ENCODE measurements around the gene PTGES2.

Gene PTGES2

GRCh38 chr9:128144239-128145181, 17.0 kb upstream of the PTGES2 start:
- H2AFZ ChIP-seq (ENCODE audit: low read length), result no peak overlapping the region
- no peak overlapping the region for H3K4me3 ChIP-seq (ENCODE audit: low read length)
- peaks cover 12% of the 10 kb centered on the region; the same call in 1 of the 2 replicates for H3K27me3 ChIP-seq (replicated peaks; ENCODE audit: insufficient read depth, low read length)
- TF ChIP-seq, protein P1, sequence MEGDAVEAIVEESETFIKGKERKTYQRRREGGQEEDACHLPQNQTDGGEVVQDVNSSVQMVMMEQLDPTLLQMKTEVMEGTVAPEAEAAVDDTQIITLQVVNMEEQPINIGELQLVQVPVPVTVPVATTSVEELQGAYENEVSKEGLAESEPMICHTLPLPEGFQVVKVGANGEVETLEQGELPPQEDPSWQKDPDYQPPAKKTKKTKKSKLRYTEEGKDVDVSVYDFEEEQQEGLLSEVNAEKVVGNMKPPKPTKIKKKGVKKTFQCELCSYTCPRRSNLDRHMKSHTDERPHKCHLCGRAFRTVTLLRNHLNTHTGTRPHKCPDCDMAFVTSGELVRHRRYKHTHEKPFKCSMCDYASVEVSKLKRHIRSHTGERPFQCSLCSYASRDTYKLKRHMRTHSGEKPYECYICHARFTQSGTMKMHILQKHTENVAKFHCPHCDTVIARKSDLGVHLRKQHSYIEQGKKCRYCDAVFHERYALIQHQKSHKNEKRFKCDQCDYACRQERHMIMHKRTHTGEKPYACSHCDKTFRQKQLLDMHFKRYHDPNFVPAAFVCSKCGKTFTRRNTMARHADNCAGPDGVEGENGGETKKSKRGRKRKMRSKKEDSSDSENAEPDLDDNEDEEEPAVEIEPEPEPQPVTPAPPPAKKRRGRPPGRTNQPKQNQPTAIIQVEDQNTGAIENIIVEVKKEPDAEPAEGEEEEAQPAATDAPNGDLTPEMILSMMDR (IDR thresholded peaks at IDR 0.05; ENCODE audit: low read length), result no peak
- TF ChIP-seq EZH2phosphoT487 (IDR thresholded peaks at IDR 0.05; ENCODE audit: low read length) (no peak), EZH2 (optimal IDR thresholded peaks at IDR 0.05; ENCODE audit: low read depth, low read length) (no peak)
- no peaks in the 10 kb centered on the region for H3K79me2 ChIP-seq (ENCODE audit: low read length)
- no peaks in the 10 kb centered on the region for H3K9me3 ChIP-seq (replicated peaks; ENCODE audit: insufficient read depth, low read length)
- no peak for DNase-seq
- H3F3A ChIP-seq (ENCODE audit: insufficient read depth, low read length), result no peaks in the 10 kb centered on the region
- no peaks in the 10 kb centered on the region for H3K9me2 ChIP-seq (replicated peaks; ENCODE audit: insufficient read depth, low read length)
- H3K4me1 ChIP-seq (ENCODE audit: low read length), result no peaks in the 10 kb centered on the region
- no peak overlapping the region for H3K27ac ChIP-seq (ENCODE audit: low read length)
- no peaks in the 10 kb centered on the region for H3K36me3 ChIP-seq (replicated peaks; ENCODE audit: insufficient read depth, low read length)
- H4K20me1 ChIP-seq (ENCODE audit: insufficient read depth, low read length), result no peaks in the 10 kb centered on the region
- H3K4me2 ChIP-seq (ENCODE audit: low read depth, low read length), result no peak overlapping the region
- H3K9ac ChIP-seq (ENCODE audit: low read length), result no peak overlapping the region

DNA sequence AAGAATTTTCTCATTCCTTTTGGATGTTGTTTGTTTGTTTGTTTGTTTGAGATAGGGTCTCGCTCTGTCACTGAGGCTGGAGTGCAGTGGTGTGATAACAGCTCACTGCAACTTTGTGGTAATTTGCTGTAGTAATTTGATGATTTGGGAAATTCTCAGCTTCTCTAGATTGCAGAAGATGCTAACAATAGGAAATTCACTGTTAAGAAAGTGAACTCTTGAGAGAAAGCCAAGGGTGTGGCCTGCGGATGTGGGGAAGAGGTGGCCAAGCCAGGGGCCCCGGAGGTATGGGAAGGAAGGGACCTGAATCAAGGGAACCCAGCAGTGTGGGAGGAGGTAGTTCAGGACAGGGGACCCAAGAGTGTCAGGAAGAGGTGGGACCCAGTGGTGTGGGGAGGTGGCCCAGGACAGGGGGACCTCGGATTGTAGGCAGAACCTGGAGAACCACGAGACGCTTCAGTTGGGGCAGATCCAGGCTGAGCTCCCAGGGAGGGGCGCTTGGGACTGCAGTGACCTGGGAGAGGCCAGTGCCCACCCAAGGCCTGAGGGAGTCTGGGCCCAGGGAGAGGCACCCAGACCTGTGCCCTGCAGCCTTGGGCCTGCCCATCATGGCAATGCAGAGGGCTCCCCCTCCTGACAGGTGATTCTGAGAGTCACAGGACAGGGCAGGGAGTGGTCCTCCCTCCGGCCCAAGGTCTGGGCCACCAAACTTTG, 16.2 kb upstream of the PTGES2 start:
- DNase-seq, result no peak
- Histone ChIP-seq H3K36me3 (replicated peaks; ENCODE audit: insufficient read depth, low read length) (no peaks in the 10 kb centered on the region), H2AFZ (ENCODE audit: low read length) (no peak overlapping the region), H3F3A (ENCODE audit: insufficient read depth, low read length) (no peaks in the 10 kb centered on the region), H3K79me2 (ENCODE audit: low read length) (no peaks in the 10 kb centered on the region), H3K27me3 (replicated peaks; ENCODE audit: insufficient read depth, low read length) (peaks cover 13% of the 10 kb centered on the region; the same call in 1 of the 2 replicates), H3K4me1 (ENCODE audit: low read length) (no peaks in the 10 kb centered on the region), H3K9me2 (replicated peaks; ENCODE audit: insufficient read depth, low read length) (no peaks in the 10 kb centered on the region), H3K4me2 (ENCODE audit: low read depth, low read length) (no peak overlapping the region), H3K9me3 (replicated peaks; ENCODE audit: insufficient read depth, low read length) (no peaks in the 10 kb centered on the region), H3K27ac (ENCODE audit: low read length) (no peak overlapping the region), H4K20me1 (ENCODE audit: insufficient read depth, low read length) (no peaks in the 10 kb centered on the region), H3K4me3 (ENCODE audit: low read length) (no peak overlapping the region), H3K9ac (ENCODE audit: low read length) (no peak overlapping the region)
- TF ChIP-seq EZH2phosphoT487 (IDR thresholded peaks at IDR 0.05; ENCODE audit: low read length) (no peak), EZH2 (optimal IDR thresholded peaks at IDR 0.05; ENCODE audit: low read depth, low read length) (no peak)
- TF ChIP-seq, protein P1 (IDR thresholded peaks at IDR 0.05; ENCODE audit: low read length), result no peak

- Histone ChIP-seq H3K4me3 (ENCODE audit: low read length) (no peak overlapping the region), H2AFZ (ENCODE audit: low read length) (no peak overlapping the region), H3K4me1 (ENCODE audit: low read length) (no peaks in the 10 kb centered on the region), H3K27ac (ENCODE audit: low read length) (no peak overlapping the region), H3K4me2 (ENCODE audit: low read depth, low read length) (no peak overlapping the region), H3K79me2 (ENCODE audit: low read length) (no peaks in the 10 kb centered on the region), H3F3A (ENCODE audit: insufficient read depth, low read length) (no peaks in the 10 kb centered on the region), H3K9ac (ENCODE audit: low read length) (no peak overlapping the region), H3K9me3 (replicated peaks; ENCODE audit: insufficient read depth, low read length) (no peaks in the 10 kb centered on the region), H4K20me1 (ENCODE audit: insufficient read depth, low read length) (no peaks in the 10 kb centered on the region), H3K27me3 (replicated peaks; ENCODE audit: insufficient read depth, low read length) (peaks cover 19% of the 10 kb centered on the region), H3K9me2 (replicated peaks; ENCODE audit: insufficient read depth, low read length) (no peaks in the 10 kb centered on the region), H3K36me3 (replicated peaks; ENCODE audit: insufficient read depth, low read length) (no peaks in the 10 kb centered on the region)
- no peak for DNase-seq
- TF ChIP-seq EZH2 (optimal IDR thresholded peaks at IDR 0.05; ENCODE audit: low read depth, low read length) (no peak), EZH2phosphoT487 (IDR thresholded peaks at IDR 0.05; ENCODE audit: low read length) (no peak)
- TF ChIP-seq, protein P1 (IDR thresholded peaks at IDR 0.05; ENCODE audit: low read length), result no peak
Observed at GRCh38 chr9:128142596-128142995, 15.1 kb upstream of the PTGES2 start.

Measured in MM.1S (cell line).